ENCODE results near the gene VSIR. TPM values are rescaled to one million over a fixed set of nuclear protein-coding genes. Genes with fewer than 3 reads are reported as not detected.

VSIR gene
- total and polyA plus RNA-seq, 10 of the 15 experiments (the other 5 are each of a cell fraction or from before 2014, with no cell fraction given) = 0.19 to 12.5 (median 6.7) TPM

DNA sequence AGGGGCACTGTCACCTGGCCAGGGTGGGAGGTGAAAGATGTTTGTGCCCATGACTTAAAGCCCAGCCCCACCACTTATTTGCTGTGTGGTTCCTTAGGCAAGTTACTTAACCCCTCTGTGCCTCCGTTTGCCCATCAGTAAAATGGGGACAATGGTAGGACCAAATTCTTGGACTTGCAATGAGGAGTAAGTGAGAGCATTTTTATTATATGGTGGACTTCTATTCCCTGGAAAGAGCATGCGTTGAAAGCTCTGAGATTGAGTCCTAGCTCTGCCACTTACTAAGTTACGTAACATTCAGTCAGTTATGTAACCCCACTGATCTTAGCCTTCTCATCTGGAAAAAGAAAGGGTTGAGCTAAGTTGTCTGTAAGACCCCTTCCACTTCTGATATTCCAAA, 18.8 kb downstream of the VSIR start:
- in situ Hi-C loops (cut with MboI) (no loop called here), intact Hi-C loops (cut with micrococcal nuclease; ENCODE audit: unreplicated experiment) (no loop called here)
- 93% methylated on average over 3 of the region's 3 CpGs for WGBS (ENCODE audit: insufficient coverage, insufficient replicate concordance, low lambda C conversion rate, missing lambda C conversion rate)
- no peaks in the 10 kb centered on the region for H3K9me3 ChIP-seq (replicated peaks; ENCODE audit: control insufficient read depth, insufficient read depth, low read length)
- DNase-seq (ENCODE audit: low read depth, low spot score) (no peak), ATAC-seq (no peak), FAIRE-seq (no peak)
- no peak overlapping the region for H3K9ac ChIP-seq (ENCODE audit: control insufficient read depth, insufficient read depth, low read length)
- ChIA-PET SMC1A (ENCODE audit: uncharacterized antibody, unreplicated experiment) (interaction anchor here (1.4 kb wide), 1 partner anchor 19 kb away, joined by 4 read pairs; the partner anchor contains the start of gene VSIR), RAD21 (ENCODE audit: unreplicated experiment) (no interaction called here), POLR2A (interaction anchor here (1.1 kb wide), 1 partner anchor 15 kb away, joined by 3 read pairs; no protein-coding TSS in a partner anchor), CTCF (interaction anchor here (0.7 to 2.7 kb wide), 4 partner anchors 14 to 97 kb away, joined by 3 to 11 read pairs (median 3); partner anchors contain the start of gene PSAP)
- peaks cover 31% of the 10 kb centered on the region for H3K4me1 ChIP-seq (ENCODE audit: control insufficient read depth, insufficient read depth, low read length)
- H2AFZ ChIP-seq (ENCODE audit: control insufficient read depth, low read depth, low read length) = no peak overlapping the region
- no peak overlapping the region for H3K4me2 ChIP-seq (ENCODE audit: control insufficient read depth, insufficient read depth)
- peaks cover 0 to 2% of the 10 kb centered on the region in 2 experiments; a peak in 1 of 4 replicates for H3K36me3 ChIP-seq (ENCODE audit: control insufficient read depth in 2 of 2, insufficient read depth in 2 of 2, low read length in 1 of 2)
- no peak overlapping the region for H3K4me3 ChIP-seq
- H3K27me3 ChIP-seq (replicated peaks in 1 of 2; ENCODE audit: control insufficient read depth in 2 of 2, insufficient read depth in 2 of 2, low read length in 1 of 2) = no peaks in the 10 kb centered on the region; a peak in 1 of 4 replicates
- BruUV-seq (replicated peaks) = no TSS peak
- no peak overlapping the region for H3K27ac ChIP-seq (ENCODE audit: control insufficient read depth, insufficient read depth)
- no peaks in the 10 kb centered on the region for H4K20me1 ChIP-seq (ENCODE audit: control insufficient read depth, insufficient read depth)
- H3K79me2 ChIP-seq (ENCODE audit: control insufficient read depth, insufficient read depth, low read length) = no peaks in the 10 kb centered on the region
- TF ChIP-seq SMC3 (IDR thresholded peaks at IDR 0.05; ENCODE audit: borderline replicate concordance, low read length) (no peak), YY1 (IDR thresholded peaks at IDR 0.05; ENCODE audit: low read depth, low read length) (no peak), ASH2L (IDR thresholded peaks at IDR 0.05; ENCODE audit: borderline replicate concordance, low read depth) (no peak), BHLHE40 (IDR thresholded peaks at IDR 0.05; ENCODE audit: borderline replicate concordance in 1 of 2, low read depth in 2 of 2, low read length in 1 of 2) (no peak), SUPT20H (IDR thresholded peaks at IDR 0.05; ENCODE audit: borderline replicate concordance, control insufficient read depth, low read depth, low read length) (no peak), CEBPB (IDR thresholded peaks at IDR 0.05; ENCODE audit: borderline replicate concordance in 1 of 2, low read depth in 2 of 2, low read length in 2 of 2) (no peak), ZBTB4 (CRISPR knock-in tag; IDR thresholded peaks at IDR 0.05) (no peak), POLR2A (IDR thresholded peaks at IDR 0.05; ENCODE audit: low read depth, low read length) (no peak), MEF2A (IDR thresholded peaks at IDR 0.05; ENCODE audit: insufficient read depth, low read depth, low read length) (no peak), EGR1 (IDR thresholded peaks at IDR 0.05; ENCODE audit: borderline replicate concordance in 1 of 2, low read depth in 2 of 2, low read length in 2 of 2) (no peak), CHD4 (IDR thresholded peaks at IDR 0.05) (no peak), NR2C1 (IDR thresholded peaks at IDR 0.05) (no peak), SRF (IDR thresholded peaks at IDR 0.05; ENCODE audit: low read depth in 2 of 2, low read length in 2 of 2) (no peak), BRCA1 (IDR thresholded peaks at IDR 0.05; ENCODE audit: low read depth, low read length) (no peak), ZNF217 (IDR thresholded peaks at IDR 0.05) (no peak)
- TF ChIP-seq, protein P1, sequence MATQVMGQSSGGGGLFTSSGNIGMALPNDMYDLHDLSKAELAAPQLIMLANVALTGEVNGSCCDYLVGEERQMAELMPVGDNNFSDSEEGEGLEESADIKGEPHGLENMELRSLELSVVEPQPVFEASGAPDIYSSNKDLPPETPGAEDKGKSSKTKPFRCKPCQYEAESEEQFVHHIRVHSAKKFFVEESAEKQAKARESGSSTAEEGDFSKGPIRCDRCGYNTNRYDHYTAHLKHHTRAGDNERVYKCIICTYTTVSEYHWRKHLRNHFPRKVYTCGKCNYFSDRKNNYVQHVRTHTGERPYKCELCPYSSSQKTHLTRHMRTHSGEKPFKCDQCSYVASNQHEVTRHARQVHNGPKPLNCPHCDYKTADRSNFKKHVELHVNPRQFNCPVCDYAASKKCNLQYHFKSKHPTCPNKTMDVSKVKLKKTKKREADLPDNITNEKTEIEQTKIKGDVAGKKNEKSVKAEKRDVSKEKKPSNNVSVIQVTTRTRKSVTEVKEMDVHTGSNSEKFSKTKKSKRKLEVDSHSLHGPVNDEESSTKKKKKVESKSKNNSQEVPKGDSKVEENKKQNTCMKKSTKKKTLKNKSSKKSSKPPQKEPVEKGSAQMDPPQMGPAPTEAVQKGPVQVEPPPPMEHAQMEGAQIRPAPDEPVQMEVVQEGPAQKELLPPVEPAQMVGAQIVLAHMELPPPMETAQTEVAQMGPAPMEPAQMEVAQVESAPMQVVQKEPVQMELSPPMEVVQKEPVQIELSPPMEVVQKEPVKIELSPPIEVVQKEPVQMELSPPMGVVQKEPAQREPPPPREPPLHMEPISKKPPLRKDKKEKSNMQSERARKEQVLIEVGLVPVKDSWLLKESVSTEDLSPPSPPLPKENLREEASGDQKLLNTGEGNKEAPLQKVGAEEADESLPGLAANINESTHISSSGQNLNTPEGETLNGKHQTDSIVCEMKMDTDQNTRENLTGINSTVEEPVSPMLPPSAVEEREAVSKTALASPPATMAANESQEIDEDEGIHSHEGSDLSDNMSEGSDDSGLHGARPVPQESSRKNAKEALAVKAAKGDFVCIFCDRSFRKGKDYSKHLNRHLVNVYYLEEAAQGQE (IDR thresholded peaks at IDR 0.05; ENCODE audit: low read depth, low read length) = no peak
- TF ChIP-seq, protein P2, sequence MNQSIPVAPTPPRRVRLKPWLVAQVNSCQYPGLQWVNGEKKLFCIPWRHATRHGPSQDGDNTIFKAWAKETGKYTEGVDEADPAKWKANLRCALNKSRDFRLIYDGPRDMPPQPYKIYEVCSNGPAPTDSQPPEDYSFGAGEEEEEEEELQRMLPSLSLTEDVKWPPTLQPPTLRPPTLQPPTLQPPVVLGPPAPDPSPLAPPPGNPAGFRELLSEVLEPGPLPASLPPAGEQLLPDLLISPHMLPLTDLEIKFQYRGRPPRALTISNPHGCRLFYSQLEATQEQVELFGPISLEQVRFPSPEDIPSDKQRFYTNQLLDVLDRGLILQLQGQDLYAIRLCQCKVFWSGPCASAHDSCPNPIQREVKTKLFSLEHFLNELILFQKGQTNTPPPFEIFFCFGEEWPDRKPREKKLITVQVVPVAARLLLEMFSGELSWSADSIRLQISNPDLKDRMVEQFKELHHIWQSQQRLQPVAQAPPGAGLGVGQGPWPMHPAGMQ (IDR thresholded peaks at IDR 0.05; ENCODE audit: borderline replicate concordance) = no peak
